Vagina (tissue), 2 donors: ENCODE results near the gene PHAF1.

Experiments used
- POLR2AphosphoS5 ChIP-seq, 2 donors: sonication (generic); formaldehyde crosslinking; IDR thresholded peaks; one replicate each; pipeline ENCODE4 v1.9.0; 2017; ENCODE audit warnings: antibody characterized with exemption in 2 of 2, mild to moderate bottlenecking in 2 of 2, low read depth in 1 of 2; ENCODE audit not compliant: insufficient read depth in 1 of 2
- TF ChIP-seq, protein P1 (sequence below), 3 experiments: fragments of 450-650 bp in 2 of 3; fragments of 200-600 bp in 1 of 3; sonication (generic) in 1 of 3; IDR thresholded peaks; one replicate each; pipeline ENCODE4 v1.5.1; 2017 to 2019; ENCODE audit warnings: antibody characterized with exemption in 3 of 3, mild to moderate bottlenecking in 2 of 3, moderate library complexity in 2 of 3

DNA sequence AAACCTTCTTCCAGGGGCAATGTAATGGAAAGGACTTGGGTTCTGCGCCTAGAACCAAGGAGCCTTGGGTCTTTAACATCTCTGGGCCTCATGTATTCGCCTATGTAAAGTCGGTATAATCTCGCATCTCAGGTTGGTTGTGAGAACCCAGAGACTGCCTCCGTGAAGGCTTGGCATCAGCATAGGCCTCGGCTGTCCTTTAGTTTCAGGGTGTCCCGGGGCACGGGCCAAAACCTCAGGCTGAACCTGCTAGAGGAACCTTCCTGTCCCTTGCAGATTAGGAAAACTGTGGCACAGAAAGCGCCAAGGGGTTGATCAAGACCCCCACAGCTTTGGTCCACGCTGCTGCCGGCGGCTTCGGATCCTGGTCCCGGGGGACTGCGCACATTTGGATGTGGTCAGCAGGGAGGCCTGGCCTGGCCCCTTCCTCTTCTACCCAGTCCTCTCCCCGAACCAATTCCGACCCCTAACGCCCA lies 772 bp upstream of the PHAF1 start:
- TF ChIP-seq, protein P1, sequence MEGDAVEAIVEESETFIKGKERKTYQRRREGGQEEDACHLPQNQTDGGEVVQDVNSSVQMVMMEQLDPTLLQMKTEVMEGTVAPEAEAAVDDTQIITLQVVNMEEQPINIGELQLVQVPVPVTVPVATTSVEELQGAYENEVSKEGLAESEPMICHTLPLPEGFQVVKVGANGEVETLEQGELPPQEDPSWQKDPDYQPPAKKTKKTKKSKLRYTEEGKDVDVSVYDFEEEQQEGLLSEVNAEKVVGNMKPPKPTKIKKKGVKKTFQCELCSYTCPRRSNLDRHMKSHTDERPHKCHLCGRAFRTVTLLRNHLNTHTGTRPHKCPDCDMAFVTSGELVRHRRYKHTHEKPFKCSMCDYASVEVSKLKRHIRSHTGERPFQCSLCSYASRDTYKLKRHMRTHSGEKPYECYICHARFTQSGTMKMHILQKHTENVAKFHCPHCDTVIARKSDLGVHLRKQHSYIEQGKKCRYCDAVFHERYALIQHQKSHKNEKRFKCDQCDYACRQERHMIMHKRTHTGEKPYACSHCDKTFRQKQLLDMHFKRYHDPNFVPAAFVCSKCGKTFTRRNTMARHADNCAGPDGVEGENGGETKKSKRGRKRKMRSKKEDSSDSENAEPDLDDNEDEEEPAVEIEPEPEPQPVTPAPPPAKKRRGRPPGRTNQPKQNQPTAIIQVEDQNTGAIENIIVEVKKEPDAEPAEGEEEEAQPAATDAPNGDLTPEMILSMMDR (IDR thresholded peaks at IDR 0.05), result no peak
- TF ChIP-seq POLR2AphosphoS5 (IDR thresholded peaks at IDR 0.05; ENCODE audit: insufficient read depth in 1 of 2, low read depth in 1 of 2), result no peak
